GM12878 (cell line): ENCODE data around the gene SLC45A1. TPM values are rescaled to one million over a fixed set of nuclear protein-coding genes. Genes with fewer than 3 reads are reported as not detected.

ENCODE experiments used
- ATAC-seq: fragments of 200-7000 bp; cut with Tn5 transposase; 3 replicates; pipeline ENCODE4 v1.9.1; 2020; ENCODE audit warnings: mild to moderate bottlenecking, moderate library complexity
- BruUV-seq: library from RNA; stranded (reverse); fragments of 400-500 nt; replicated peaks from 2 replicates; lab custom pipeline; 2021; lab: Mats Ljungman, UMichigan
- CTCF ChIA-PET: fragments of 300-600 bp; sonication (Branson Sonifier 250); formaldehyde crosslinking; extraction: SDS; loops from one replicate; lab custom pipeline; 2021; ENCODE audit warnings: inconsistent platforms; lab: Yijun Ruan, JAX
- POLR2A ChIA-PET: fragments of 350-600 bp; formaldehyde crosslinking; extraction: SDS; loops from one replicate; lab custom pipeline; 2021; ENCODE audit warnings: inconsistent platforms; lab: Charles Lee
- RAD21 ChIA-PET: fragments of 300-600 bp; sonication (Branson Sonifier 250); formaldehyde crosslinking; loops from one replicate; lab custom pipeline; 2023; ENCODE audit warnings: antibody characterized with exemption; ENCODE audit not compliant: unreplicated experiment; lab: Charles Lee
- SMC1A ChIA-PET: fragments of 300-600 bp; sonication (Branson Sonifier 250); formaldehyde crosslinking; loops from one replicate; lab custom pipeline; 2023; ENCODE audit not compliant: unreplicated experiment, uncharacterized antibody; lab: Charles Lee
- DNase-seq: peaks from one replicate; pipeline ENCODE4 v3.0.0-alpha.2; 2011; ENCODE audit warnings: low read depth, low spot score
- FAIRE-seq: peaks from 3 replicates; lab custom pipeline; 2011; peaks lifted over from hg19 to GRCh38; lab: Jason Lieb, UNC
- H2AFZ ChIP-seq: 2 replicates; pipeline ENCODE4 v1.6.0; 2011; ENCODE audit warnings: low read depth, low read length, control low read depth; ENCODE audit not compliant: control insufficient read depth
- H3K27ac ChIP-seq: 2 replicates; pipeline ENCODE4 v1.5.1; 2011; ENCODE audit warnings: control low read depth; ENCODE audit not compliant: control insufficient read depth, insufficient read depth
- H3K27me3 ChIP-seq, 2 experiments: replicated peaks in 1 of 2; 2 replicates each; pipeline versions ENCODE4 v1.6.0 to v1.6.1; 2011; ENCODE audit warnings: low read length in 1 of 2; ENCODE audit not compliant: control insufficient read depth in 2 of 2, insufficient read depth in 2 of 2
- H3K36me3 ChIP-seq, 2 experiments: 2 replicates each; pipeline ENCODE4 v1.5.1; 2011; ENCODE audit warnings: low read length in 1 of 2; ENCODE audit not compliant: control insufficient read depth in 2 of 2, insufficient read depth in 2 of 2
- H3K4me1 ChIP-seq: 2 replicates; pipeline ENCODE4 v1.6.1; 2011; ENCODE audit warnings: mild to moderate bottlenecking, low read length, moderate library complexity, mixed read lengths; ENCODE audit not compliant: control insufficient read depth, insufficient read depth
- H3K4me2 ChIP-seq: 2 replicates; pipeline ENCODE4 v1.6.0; 2011; ENCODE audit warnings: control low read depth; ENCODE audit not compliant: control insufficient read depth, insufficient read depth
- H3K4me3 ChIP-seq: fragments of 200-600 bp; sonication (generic); 2 replicates; pipeline ENCODE4 v1.5.1; 2016
- H3K79me2 ChIP-seq: 2 replicates; pipeline ENCODE4 v1.6.0; 2011; ENCODE audit warnings: low read length; ENCODE audit not compliant: control insufficient read depth, insufficient read depth
- H3K9ac ChIP-seq: 2 replicates; pipeline ENCODE4 v1.8.0; 2011; ENCODE audit warnings: low read length, control low read depth, mixed read lengths; ENCODE audit not compliant: control insufficient read depth, insufficient read depth
- H3K9me3 ChIP-seq: replicated peaks from 3 replicates; pipeline ENCODE4 v1.5.1; 2011; ENCODE audit warnings: mild to moderate bottlenecking, low read length; ENCODE audit not compliant: control insufficient read depth, insufficient read depth
- H4K20me1 ChIP-seq: 2 replicates; pipeline ENCODE4 v1.6.0; 2011; ENCODE audit not compliant: control insufficient read depth, insufficient read depth
- BMI1 ChIP-seq: fragments of 450-650 bp; IDR thresholded peaks from 2 replicates; pipeline ENCODE4 v1.6.1; 2016; ENCODE audit warnings: mild to moderate bottlenecking, moderate library complexity, borderline replicate concordance
- CEBPZ ChIP-seq: fragments of 150-350 bp; IDR thresholded peaks from 2 replicates; pipeline ENCODE4 v1.6.1; 2016; ENCODE audit warnings: low read depth, low read length
- EED ChIP-seq: sonication (generic); IDR thresholded peaks from 2 replicates; pipeline ENCODE4 v1.6.1; 2016; ENCODE audit warnings: antibody characterized with exemption, low read depth
- FOS ChIP-seq: IDR thresholded peaks from 3 replicates; pipeline ENCODE4 v1.6.1; 2011; ENCODE audit warnings: borderline replicate concordance; ENCODE audit not compliant: insufficient read length; ENCODE audit errors: extremely low read depth
- IKZF2 ChIP-seq, 2 experiments: fragments of 450-650 bp; IDR thresholded peaks; 2 replicates each; pipeline ENCODE4 v1.6.1; 2017; ENCODE audit warnings: mild to moderate bottlenecking in 2 of 2, moderate library complexity in 2 of 2
- NFYA ChIP-seq: IDR thresholded peaks from 2 replicates; pipeline ENCODE4 v1.6.1; 2011; ENCODE audit warnings: low read depth, mild to moderate bottlenecking, low read length, improper control_type of control experiment, borderline replicate concordance
- NR2C1 ChIP-seq: fragments of 450-650 bp; IDR thresholded peaks from 2 replicates; pipeline ENCODE4 v1.6.1; 2017; ENCODE audit warnings: antibody characterized with exemption, mild to moderate bottlenecking, moderate library complexity
- PAX8 ChIP-seq: fragments of 450-650 bp; IDR thresholded peaks from 2 replicates; pipeline ENCODE4 v1.6.1; 2017; ENCODE audit warnings: mild to moderate bottlenecking, moderate library complexity
- PBX3 ChIP-seq: IDR thresholded peaks from 2 replicates; pipeline ENCODE4 v1.6.1; 2011; ENCODE audit warnings: mild to moderate bottlenecking, low read depth, low read length, moderate library complexity; ENCODE audit not compliant: insufficient replicate concordance
- POU2F2 ChIP-seq: IDR thresholded peaks from 3 replicates; pipeline ENCODE4 v1.6.1; 2011; ENCODE audit warnings: low read depth, mild to moderate bottlenecking, low read length, borderline replicate concordance
- RB1 ChIP-seq: fragments of 450-650 bp; formaldehyde crosslinking; IDR thresholded peaks from 2 replicates; pipeline ENCODE4 v1.6.1; 2017; ENCODE audit warnings: mild to moderate bottlenecking, borderline replicate concordance
- SP1 ChIP-seq: IDR thresholded peaks from one replicate; pipeline ENCODE4 v1.6.1; 2011; ENCODE audit warnings: low read depth, low read length
- SUZ12 ChIP-seq: fragments of 200-600 bp; sonication (generic); IDR thresholded peaks from one replicate; pipeline ENCODE4 v1.6.1; 2018; ENCODE audit warnings: antibody characterized with exemption, mild to moderate bottlenecking; ENCODE audit not compliant: unreplicated experiment
- ZNF274 ChIP-seq: IDR thresholded peaks from one replicate; pipeline ENCODE4 v1.8.0; 2011; ENCODE audit not compliant: insufficient read length, insufficient read depth
- WGBS: methylation state at CpG from one replicate; pipeline ENCODE4 v1.1.6; 2016; ENCODE audit warnings: low lambda C conversion rate; ENCODE audit not compliant: insufficient replicate concordance, insufficient coverage; ENCODE audit errors: missing lambda C conversion rate; 5-methylcytosine and 5-hydroxymethylcytosine counted together
- in situ Hi-C: fragments of 300-500 bp; cut with MboI; formaldehyde crosslinking; loops from 9 replicates; pipeline ENCODE4 v1.14.3; 2018; ENCODE audit warnings: mixed read lengths
- intact Hi-C: fragments of 100-400 bp; cut with micrococcal nuclease; formaldehyde crosslinking; loops from one replicate; pipeline ENCODE4 v1.14.2; 2022; ENCODE audit not compliant: unreplicated experiment
- polyA plus RNA-seq, 11 experiments: library from polyadenylated mRNA; depleted of rRNA in 4 of 11; unstranded in 6 of 11; stranded (reverse) in 5 of 11; fragments of >200 nt; fragmentation: Nextera tagmentation in 4 of 11; fragmentation: Illumina TruSeq in 1 of 11; extraction: Ambion mirVana in 4 of 11; extraction: Trizol in 1 of 11; gene quantifications; 1 replicate in 1 of 11; 2 replicates in 10 of 11; pipeline versions ENCODE4 v1.2.1 to v1.2.3, GENCODE V29; 2011 to 2016; ENCODE audit warnings: inconsistent platforms in 2 of 11, missing spikeins in 2 of 11, low read depth in 1 of 11
- total RNA-seq, 4 experiments: library from RNA; depleted of rRNA in 3 of 4; stranded (reverse); fragments of >200 nt in 3 of 4; fragmentation: Illumina TruSeq in 1 of 4; extraction: Trizol in 1 of 4; gene quantifications; 2 replicates each; pipeline versions ENCODE4 v1.2.1 to v1.2.3, GENCODE V29; 2013 to 2021

Gene SLC45A1
- total and polyA plus RNA-seq, 10 of the 15 experiments (the other 5 are each of a cell fraction or from before 2014, with no cell fraction given), result 0.07 to 0.23 (median 0.13) TPM; not detected in 6

- no peak for TF ChIP-seq ZNF274
- TF ChIP-seq PAX8, result no peak
- no peak for TF ChIP-seq NFYA
- TF ChIP-seq POU2F2, result no peak
- no peak for TF ChIP-seq FOS
- no peak for TF ChIP-seq PBX3
- TF ChIP-seq SP1, result no peak
- TF ChIP-seq IKZF2 (IDR thresholded peaks at IDR 0.05), result no peak
- no peak for TF ChIP-seq CEBPZ
- no peak for TF ChIP-seq BMI1
- TF ChIP-seq NR2C1, result no peak
- TF ChIP-seq RB1, result no peak
- no peak for TF ChIP-seq EED
- TF ChIP-seq SUZ12, result no peak
- H3K9ac ChIP-seq, result no peak overlapping the region
- ChIA-PET RAD21 (no interaction called here), CTCF (no interaction called here), SMC1A (no interaction called here), POLR2A (no interaction called here)
- no peak for ATAC-seq
- DNase-seq, result no peak
- H2AFZ ChIP-seq, result no peak overlapping the region
- H3K36me3 ChIP-seq, result no peaks in the 10 kb centered on the region
- no peaks in the 10 kb centered on the region; the same call in 2 of the 3 replicates for H3K9me3 ChIP-seq
- H3K4me2 ChIP-seq, result no peak overlapping the region
- in situ Hi-C loops, result no loop called here
- no peaks in the 10 kb centered on the region for H3K27me3 ChIP-seq
- FAIRE-seq, result no peak
- H3K79me2 ChIP-seq, result no peaks in the 10 kb centered on the region
- no TSS peak for BruUV-seq
- H3K27ac ChIP-seq, result no peak overlapping the region
- H3K4me1 ChIP-seq, result no peaks in the 10 kb centered on the region
- intact Hi-C loops, result no loop called here
- no peak overlapping the region for H3K4me3 ChIP-seq
- WGBS, result 72% methylated on average over 27 of the region's 27 CpGs
- H4K20me1 ChIP-seq, result no peaks in the 10 kb centered on the region
These were observed 17.3 kb downstream of the SLC45A1 start for GRCh38 chr1:8335246-8335645.
